NCI-H748 treated with DMSO at 0.1 percent for 48 hours (cell line): ENCODE results near the gene ITIH2.
"Not testable (repeated sequence)": the region's sequence is repeated elsewhere in the genome, so short reads cannot be mapped to it uniquely, and the experiment has no call there.

Source experiments
- DNase-seq: peaks from one replicate; lab custom pipeline; 2025; lab: John Stamatoyannopoulos, UW

Gene ITIH2

GRCh38 chr10:7697426-7697825 is 5.7 kb upstream of the ITIH2 start:
- no peak for DNase-seq

DNA sequence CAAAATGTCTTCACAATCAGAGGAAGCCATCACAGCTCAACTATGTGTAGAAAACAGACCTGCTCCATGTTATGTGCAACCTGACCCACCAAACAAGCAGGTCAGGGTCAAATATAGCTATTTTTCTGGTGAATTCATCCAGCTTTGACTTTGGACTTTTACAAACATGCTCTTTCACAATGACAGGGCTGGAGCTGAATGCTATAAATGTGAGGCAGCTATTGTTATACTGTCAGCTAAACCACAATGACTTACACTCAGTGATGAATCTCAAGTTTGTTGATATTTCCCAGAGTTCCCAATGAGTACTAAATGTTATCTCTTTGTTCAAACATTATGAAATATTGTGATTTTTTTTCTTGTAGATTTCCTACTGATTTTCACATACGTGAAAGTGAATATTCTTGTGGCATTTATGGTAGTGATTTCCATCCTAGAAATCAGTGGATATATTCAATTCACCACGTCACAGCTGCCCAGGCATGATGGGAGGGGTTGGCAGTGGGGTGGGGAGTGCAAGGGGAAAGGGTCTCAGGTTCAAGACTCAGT is 2.5 kb upstream of the ITIH2 start:
- no peak for DNase-seq

GRCh38 chr10:7701158-7701742 is 1.9 kb upstream of the ITIH2 start:
- no peak for DNase-seq

DNA sequence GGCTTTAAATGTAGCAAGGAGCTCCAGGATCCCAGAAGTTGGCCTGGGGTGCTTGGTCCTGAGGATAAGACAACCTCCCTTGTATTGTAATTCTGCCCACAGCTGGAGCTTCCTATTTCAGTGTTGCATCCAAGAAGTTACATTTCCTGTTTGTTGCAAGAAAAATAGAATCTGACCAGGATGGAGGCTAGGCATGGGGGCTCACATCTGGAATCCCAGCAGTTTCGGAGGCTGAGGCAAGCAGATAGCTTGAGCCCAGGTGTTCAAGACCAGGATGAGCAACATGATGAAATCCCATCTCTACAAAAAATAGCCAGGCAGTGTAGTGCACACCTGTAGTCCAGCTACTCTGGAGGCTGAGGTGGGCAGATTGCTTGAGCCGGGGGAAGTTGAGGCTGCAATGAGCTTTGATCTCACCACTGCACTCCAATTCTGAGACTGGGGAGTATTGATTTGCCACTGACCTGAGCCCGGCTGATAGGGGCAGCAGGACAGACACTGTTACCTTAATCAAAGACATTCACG is 766 bp upstream of the ITIH2 start:
- no peak for DNase-seq

GRCh38 chr10:7704071-7705016 is 1.2 kb downstream of the ITIH2 start:
- no peak for DNase-seq

DNA sequence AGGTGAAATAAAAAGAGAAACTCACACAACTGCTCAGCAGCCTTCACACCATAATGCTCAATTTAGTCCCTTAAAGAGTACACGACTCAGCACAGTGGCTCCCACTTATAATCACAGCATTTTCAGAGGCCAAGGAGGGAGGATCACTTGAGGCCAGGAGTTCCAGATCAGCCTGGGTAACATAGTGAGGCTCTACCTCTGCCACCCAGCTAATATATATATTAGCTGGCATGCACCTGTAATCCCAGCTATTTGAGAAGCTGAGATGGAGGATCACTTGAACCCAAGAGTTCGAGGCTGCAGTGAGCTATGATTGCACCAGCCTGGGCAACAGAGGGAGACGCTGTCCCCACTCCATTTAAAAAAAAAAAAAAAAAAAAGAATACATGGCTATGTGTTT is 2.2 kb downstream of the ITIH2 start:
- DNase-seq = no peak

- no peak for DNase-seq
These were observed 3.5 kb downstream of the ITIH2 start for GRCh38 chr10:7706534-7707073.

- DNase-seq = no peak
These were observed 4.0 kb downstream of the ITIH2 start for GRCh38 chr10:7707102-7707501.

- no peak for DNase-seq
These were observed 4.9 kb downstream of the ITIH2 start for GRCh38 chr10:7707858-7708622.

DNA sequence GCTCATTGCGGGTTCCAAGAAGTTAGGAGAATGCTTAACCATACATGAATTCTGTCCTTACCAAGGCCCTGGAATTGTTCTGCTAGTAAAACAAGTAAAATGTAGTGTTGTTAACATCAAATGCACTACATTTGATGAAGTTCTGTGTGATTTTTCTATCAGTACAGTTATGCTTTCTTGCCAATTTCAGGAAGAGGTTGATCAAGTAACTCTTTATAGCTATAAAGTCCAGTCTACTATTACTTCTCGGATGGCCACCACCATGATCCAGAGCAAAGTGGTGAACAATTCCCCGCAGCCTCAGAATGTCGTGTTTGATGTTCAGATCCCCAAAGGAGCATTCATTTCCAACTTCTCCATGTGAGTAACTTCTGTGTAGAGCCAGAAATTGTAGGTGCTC is 5.7 kb downstream of the ITIH2 start:
- no peak for DNase-seq

DNA sequence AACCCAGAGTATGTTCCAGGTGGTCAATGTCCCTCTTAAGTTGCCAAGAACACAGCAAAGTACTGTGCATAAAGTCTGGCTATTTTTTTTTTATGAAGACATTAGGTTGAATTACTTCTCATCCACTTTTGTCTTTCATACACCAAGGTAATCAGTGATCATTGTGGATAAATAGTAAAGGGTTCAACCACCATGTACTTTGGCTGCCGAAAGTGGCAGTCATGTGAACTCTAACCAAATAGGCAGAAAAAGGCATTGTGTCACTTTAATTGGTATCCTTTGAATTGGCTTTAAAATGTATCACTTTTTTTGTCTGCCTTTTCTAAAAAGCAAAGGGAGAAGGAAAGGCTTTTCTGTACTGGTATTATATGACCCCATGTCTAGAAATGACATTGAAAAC is 7.3 kb downstream of the ITIH2 start:
- no peak for DNase-seq

DNA sequence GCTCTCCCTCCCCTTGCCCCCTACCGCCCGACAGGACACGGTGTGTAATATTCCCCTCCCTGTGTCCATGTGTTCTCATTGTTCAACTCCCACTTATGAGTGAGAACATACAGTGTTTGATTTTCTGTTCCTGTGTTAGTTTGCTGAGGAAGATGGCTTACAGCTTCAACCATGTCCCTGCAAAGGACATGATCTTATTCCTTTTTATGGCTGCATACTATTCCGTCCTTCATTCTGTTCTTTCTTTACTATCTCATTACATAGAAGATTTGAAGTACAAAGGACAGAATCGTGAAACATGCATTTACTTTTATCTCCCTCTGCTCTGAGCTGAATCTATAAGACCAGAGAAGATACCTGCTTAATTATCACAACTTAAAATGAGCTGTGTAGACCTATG is 8.0 kb downstream of the ITIH2 start:
- DNase-seq = not testable (repeated sequence)

- DNase-seq = no peak
These were observed 12.4 kb downstream of the ITIH2 start for GRCh38 chr10:7715515-7715914.

DNA sequence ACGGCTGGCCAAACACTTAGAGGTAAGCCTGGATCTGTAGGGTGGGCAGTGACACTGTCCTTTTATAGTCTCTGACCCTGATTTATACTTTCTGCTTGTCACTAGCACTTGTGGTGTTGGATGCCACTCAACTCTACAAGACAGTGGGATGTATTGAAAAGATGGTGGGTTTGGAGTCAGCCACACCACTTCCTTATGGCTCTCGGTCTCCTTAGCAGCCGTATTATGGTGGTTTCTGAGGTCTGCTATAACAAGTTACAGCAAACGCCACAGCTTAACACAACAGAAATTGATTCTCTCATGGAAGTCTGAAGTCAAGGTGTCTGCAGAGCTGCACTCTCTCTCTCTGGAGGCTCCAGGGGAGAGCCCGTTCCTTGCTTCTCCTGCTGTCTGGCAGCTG is 14.7 kb downstream of the ITIH2 start:
- no peak for DNase-seq

- DNase-seq = no peak
These were observed 15.6 kb downstream of the ITIH2 start for GRCh38 chr10:7718685-7719084.

- DNase-seq = no peak
These were observed 17.4 kb downstream of the ITIH2 start for GRCh38 chr10:7720478-7720877.

GRCh38 chr10:7722927-7723529 is 19.9 kb downstream of the ITIH2 start:
- DNase-seq = no peak

DNA sequence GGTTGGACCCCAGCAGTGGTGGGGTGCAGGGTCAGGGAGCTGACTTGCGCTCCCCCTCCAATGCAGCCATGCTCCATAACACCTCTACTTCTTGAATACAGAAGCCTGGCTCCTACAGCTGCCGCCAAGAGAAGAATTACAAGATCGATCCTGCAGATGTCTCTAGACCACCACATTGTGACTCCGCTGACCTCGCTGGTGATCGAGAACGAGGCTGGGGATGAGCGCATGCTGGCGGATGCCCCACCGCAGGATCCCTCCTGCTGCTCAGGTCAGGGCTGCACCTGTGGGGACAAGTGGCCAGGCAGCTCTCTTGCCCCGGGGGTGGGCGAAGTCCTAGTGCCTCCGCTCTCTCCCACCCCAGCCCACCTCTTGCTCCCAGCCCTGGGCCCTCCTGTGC is 31.7 kb downstream of the ITIH2 start:
- no peak for DNase-seq

- DNase-seq = no peak
These were observed 35.7 kb downstream of the ITIH2 start for GRCh38 chr10:7738536-7739407.

GRCh38 chr10:7744307-7744706 is 41.2 kb downstream of the ITIH2 start:
- no peak for DNase-seq

DNA sequence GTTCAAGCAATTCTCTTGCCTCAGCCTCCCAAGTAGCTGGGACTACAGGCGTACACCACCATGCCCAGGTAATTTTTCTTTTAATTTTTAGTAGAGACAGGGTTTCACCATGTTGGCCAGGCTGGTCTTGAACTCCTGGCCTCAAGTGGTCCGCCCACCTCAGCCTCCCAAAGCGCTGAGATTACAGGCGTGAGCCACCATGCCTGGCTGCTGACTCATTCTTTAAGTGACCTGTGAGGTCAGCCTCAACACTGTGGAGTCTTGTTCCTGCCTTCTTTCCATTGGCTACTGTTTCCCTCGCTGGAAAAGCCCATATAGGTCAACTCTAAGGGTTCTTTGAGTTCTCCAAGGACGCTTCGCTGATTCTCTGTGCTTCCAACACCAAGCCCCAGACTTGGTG is 45.5 kb downstream of the ITIH2 start:
- DNase-seq = not testable (repeated sequence)
